Esophagus muscularis mucosa (tissue), 4 donors: ENCODE measurements around the gene ZDHHC24. TPM values are rescaled to one million over a fixed set of nuclear protein-coding genes. Genes with fewer than 3 reads are reported as not detected.
A peak's percentile ranks its signal among the peaks of the same experiment; 100 is the strongest.

ENCODE experiments used
- DNase-seq: peaks from one replicate; pipeline ENCODE4 v3.0.0-alpha.2; 2017; ENCODE audit errors: extremely low spot score
- H3K27ac ChIP-seq, 4 donors: fragments of 200-600 bp; sonication (generic); replicated peaks in 1 of 4; 1 replicate in 3 of 4; 2 replicates in 1 of 4; pipeline ENCODE4 v1.5.1; 2016 to 2019; ENCODE audit warnings: mild to moderate bottlenecking in 1 of 4
- H3K27me3 ChIP-seq, 4 donors: fragments of 200-600 bp; sonication (generic); one replicate each; pipeline versions ENCODE4 v1.5.1 to v1.6.0; 2016 to 2019
- H3K36me3 ChIP-seq, 4 donors: fragments of 200-600 bp; sonication (generic); one replicate each; pipeline ENCODE4 v1.5.1; 2016 to 2019
- H3K4me1 ChIP-seq, 4 donors: fragments of 200-600 bp; sonication (generic); one replicate each; pipeline ENCODE4 v1.5.1; 2016 to 2019
- H3K4me3 ChIP-seq, 4 donors: fragments of 200-600 bp; sonication (generic); 1 replicate in 2 of 4; 2 replicates in 2 of 4; pipeline ENCODE4 v1.5.1; 2016 to 2019; ENCODE audit warnings: mild to moderate bottlenecking in 4 of 4, moderate library complexity in 1 of 4
- H3K9me3 ChIP-seq, 4 donors: fragments of 200-600 bp; sonication (generic); 1 replicate in 3 of 4; 2 replicates in 1 of 4; pipeline ENCODE4 v1.5.1; 2016 to 2019
- CTCF ChIP-seq, 3 experiments: fragments of 200-600 bp in 2 of 3; fragments of 450-650 bp in 1 of 3; sonication (generic) in 2 of 3; IDR thresholded peaks; one replicate each; pipeline ENCODE4 v1.5.1; 2017 to 2019; ENCODE audit warnings: antibody characterized with exemption in 3 of 3, mild to moderate bottlenecking in 2 of 3, moderate library complexity in 1 of 3
- EP300 ChIP-seq: sonication (generic); formaldehyde crosslinking; IDR thresholded peaks from one replicate; pipeline ENCODE4 v1.6.1; 2017; ENCODE audit warnings: antibody characterized with exemption
- POLR2A ChIP-seq: fragments of 450-650 bp; IDR thresholded peaks from one replicate; pipeline ENCODE4 v1.6.1; 2017; ENCODE audit warnings: antibody characterized with exemption, moderate library complexity, mild to moderate bottlenecking, low read depth
- POLR2AphosphoS5 ChIP-seq, 2 donors: sonication (generic); formaldehyde crosslinking; IDR thresholded peaks; one replicate each; pipeline ENCODE4 v1.6.1; 2017; ENCODE audit warnings: antibody characterized with exemption in 2 of 2
- WGBS: methylation state at CpG from one replicate; pipeline ENCODE4 v1.1.5; 2018; 5-methylcytosine and 5-hydroxymethylcytosine counted together
- intact Hi-C: fragments of 100-400 bp; cut with DNase I; formaldehyde crosslinking; loops from one replicate; pipeline ENCODE4 v1.15.1; 2023
- total RNA-seq, 4 donors: library from RNA; depleted of rRNA; stranded (reverse); fragments of >200 nt; gene quantifications; one replicate each; pipeline versions ENCODE4 v1.1.0 to v1.2.1, GENCODE V29; 2016

Gene ZDHHC24
- total RNA-seq, 4 donors from 2014 or later, result 7.6 to 16.2 (median 12.2) TPM

DNA sequence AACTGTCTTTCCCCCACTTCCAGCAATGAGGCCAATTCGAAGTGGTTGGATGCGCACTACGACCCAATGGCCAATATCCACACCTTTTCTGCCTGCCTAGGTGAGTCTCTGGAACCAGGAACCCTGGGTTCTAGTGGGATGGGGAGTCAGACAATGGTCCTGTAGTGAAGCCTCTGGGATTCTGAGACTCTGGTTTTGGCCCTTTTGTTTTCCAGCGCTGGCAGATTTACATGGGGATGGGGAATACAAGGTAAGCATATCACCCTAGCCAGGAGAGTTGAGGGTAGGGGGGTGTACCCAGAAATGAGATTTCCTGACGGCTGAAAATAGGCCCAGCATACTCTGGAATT is 34.9 kb downstream of the ZDHHC24 start:
- peaks cover 15 to 31% (median 22%) of the 10 kb centered on the region in 4 donors for H3K36me3 ChIP-seq
- no peak for DNase-seq
- H3K4me3 ChIP-seq, result peak overlapping the region; percentile 68 to 84 (median 79)
- intact Hi-C loops, result no loop called here
- TF ChIP-seq POLR2AphosphoS5 (IDR thresholded peaks at IDR 0.05), result no peak
- no peak for TF ChIP-seq EP300
- TF ChIP-seq POLR2A, result no peak
- no peaks in the 10 kb centered on the region for H3K9me3 ChIP-seq
- WGBS, result 6% methylated on average over 5 of the region's 5 CpGs
- peaks cover 9 to 25% (median 21%) of the 10 kb centered on the region in 4 donors for H3K4me1 ChIP-seq
- no peaks in the 10 kb centered on the region for H3K27me3 ChIP-seq
- H3K27ac ChIP-seq, result peak overlapping the region; percentile 64 to 80 (median 68)

GRCh38 chr11:66510271-66510989 is 35.4 kb downstream of the ZDHHC24 start, which contains the start of gene BBS1:
BBS1 (plus strand) TSS chr11:66510635; CDS start chr11:66510660, 25 bp downstream.
- TF ChIP-seq POLR2A, result no peak
- peak; percentile 87 to 93 for TF ChIP-seq POLR2AphosphoS5 (IDR thresholded peaks at IDR 0.05)
- TF ChIP-seq CTCF (IDR thresholded peaks at IDR 0.05), result peak in 1 of 3 experiments; percentile 22
- WGBS, result under 1% methylated on average over 27 of the region's 31 CpGs
- H3K27ac ChIP-seq, result peak within 1 kb of the TSS; percentile 64 to 80 (median 68)
- no peaks in the 10 kb centered on the region for H3K9me3 ChIP-seq
- H3K4me3 ChIP-seq, result peak within 1 kb of the TSS; percentile 68 to 84 (median 79)
- H3K4me1 ChIP-seq, result peaks cover 9 to 25% (median 21%) of the 10 kb centered on the region in 4 donors
- intact Hi-C loops, result no loop called here
- H3K36me3 ChIP-seq, result peaks cover 10 to 26% (median 19%) of the 10 kb centered on the region in 4 donors
- no peaks in the 10 kb centered on the region for H3K27me3 ChIP-seq
- DNase-seq, result peak; percentile 95

DNA sequence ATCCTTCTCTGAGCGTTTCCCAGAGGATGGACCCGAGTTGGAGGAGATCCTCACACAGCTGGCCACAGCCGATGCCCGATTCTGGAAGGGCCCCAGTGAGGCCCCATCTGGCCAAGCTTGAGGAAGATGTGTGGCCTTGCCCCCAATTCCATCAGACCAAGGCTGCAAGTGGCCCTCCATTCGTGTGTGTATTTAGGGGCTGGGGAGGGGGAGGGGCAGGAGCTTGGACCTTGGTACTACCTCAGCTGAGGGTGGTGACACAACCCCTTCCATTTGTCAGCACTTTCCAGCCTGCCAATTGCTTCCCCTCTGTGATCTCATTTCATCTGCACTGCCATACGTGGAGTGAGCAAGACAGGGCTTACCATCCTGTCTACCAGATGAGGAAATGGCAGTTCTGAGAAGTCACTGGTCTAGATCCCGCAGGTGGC is 36.7 kb downstream of the ZDHHC24 start:
- Histone ChIP-seq H3K36me3 (peaks cover 8 to 25% (median 16%) of the 10 kb centered on the region in 4 donors), H3K27me3 (no peaks in the 10 kb centered on the region), H3K9me3 (no peaks in the 10 kb centered on the region), H3K27ac (no peak overlapping the region), H3K4me3 (no peak overlapping the region), H3K4me1 (peaks cover 9 to 25% (median 21%) of the 10 kb centered on the region in 4 donors)
- 77% methylated on average over 7 of the region's 7 CpGs for WGBS
- intact Hi-C loops, result no loop called here
- TF ChIP-seq CTCF (IDR thresholded peaks at IDR 0.05) (no peak), POLR2AphosphoS5 (IDR thresholded peaks at IDR 0.05) (no peak), POLR2A (no peak), EP300 (no peak)
- no peak for DNase-seq

GRCh38 chr11:66505276-66505816 is 40.5 kb downstream of the ZDHHC24 start:
- no peak for DNase-seq
- intact Hi-C loops, result no loop called here
- peaks cover 8 to 37% (median 19%) of the 10 kb centered on the region in 4 donors for H3K36me3 ChIP-seq
- no peak overlapping the region for H3K27ac ChIP-seq
- TF ChIP-seq EP300 (no peak), CTCF (IDR thresholded peaks at IDR 0.05) (no peak), POLR2A (no peak)
- no peaks in the 10 kb centered on the region for H3K9me3 ChIP-seq
- H3K4me3 ChIP-seq, result no peak overlapping the region
- H3K4me1 ChIP-seq, result peaks cover 0 to 7% (median 6%) of the 10 kb centered on the region in 4 donors
- H3K27me3 ChIP-seq, result no peaks in the 10 kb centered on the region
- 100% methylated on average over 1 of the region's 1 CpG for WGBS

- TF ChIP-seq CTCF (IDR thresholded peaks at IDR 0.05) (no peak), POLR2AphosphoS5 (IDR thresholded peaks at IDR 0.05) (no peak), EP300 (no peak), POLR2A (no peak)
- DNase-seq, result no peak
- no peak overlapping the region for H3K4me3 ChIP-seq
- no peaks in the 10 kb centered on the region for H3K27me3 ChIP-seq
- WGBS, result 98% methylated on average over 5 of the region's 5 CpGs
- intact Hi-C loops, result no loop called here
- H3K4me1 ChIP-seq, result no peaks in the 10 kb centered on the region
- no peaks in the 10 kb centered on the region for H3K9me3 ChIP-seq
- peaks cover 16 to 84% (median 53%) of the 10 kb centered on the region in 4 donors for H3K36me3 ChIP-seq
- H3K27ac ChIP-seq, result no peak overlapping the region
Measured at GRCh38 chr11:66498506-66498905, 47.3 kb downstream of the ZDHHC24 start.
